DOHH2 (cell line): ENCODE measurements around the gene CASP9.

Experiments used
- EZH2phosphoT487 ChIP-seq: fragments of 200-600 bp; sonication (generic); IDR thresholded peaks from 2 replicates; pipeline ENCODE4 v1.6.1; 2017; ENCODE audit warnings: borderline replicate concordance, mild to moderate bottlenecking, antibody characterized with exemption, low read length, moderate library complexity, mixed read lengths
- TF ChIP-seq, protein P1 (sequence below): fragments of 200-600 bp; sonication (generic); IDR thresholded peaks from one replicate; pipeline ENCODE4 v1.5.1; 2014; ENCODE audit warnings: antibody characterized with exemption, mild to moderate bottlenecking, low read depth, low read length; ENCODE audit not compliant: poor library complexity, severe bottlenecking

- TF ChIP-seq EZH2phosphoT487: no peak
- TF ChIP-seq, protein P1, sequence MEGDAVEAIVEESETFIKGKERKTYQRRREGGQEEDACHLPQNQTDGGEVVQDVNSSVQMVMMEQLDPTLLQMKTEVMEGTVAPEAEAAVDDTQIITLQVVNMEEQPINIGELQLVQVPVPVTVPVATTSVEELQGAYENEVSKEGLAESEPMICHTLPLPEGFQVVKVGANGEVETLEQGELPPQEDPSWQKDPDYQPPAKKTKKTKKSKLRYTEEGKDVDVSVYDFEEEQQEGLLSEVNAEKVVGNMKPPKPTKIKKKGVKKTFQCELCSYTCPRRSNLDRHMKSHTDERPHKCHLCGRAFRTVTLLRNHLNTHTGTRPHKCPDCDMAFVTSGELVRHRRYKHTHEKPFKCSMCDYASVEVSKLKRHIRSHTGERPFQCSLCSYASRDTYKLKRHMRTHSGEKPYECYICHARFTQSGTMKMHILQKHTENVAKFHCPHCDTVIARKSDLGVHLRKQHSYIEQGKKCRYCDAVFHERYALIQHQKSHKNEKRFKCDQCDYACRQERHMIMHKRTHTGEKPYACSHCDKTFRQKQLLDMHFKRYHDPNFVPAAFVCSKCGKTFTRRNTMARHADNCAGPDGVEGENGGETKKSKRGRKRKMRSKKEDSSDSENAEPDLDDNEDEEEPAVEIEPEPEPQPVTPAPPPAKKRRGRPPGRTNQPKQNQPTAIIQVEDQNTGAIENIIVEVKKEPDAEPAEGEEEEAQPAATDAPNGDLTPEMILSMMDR: no peak
These were observed 33.0 kb upstream of the CASP9 start for GRCh38 chr1:15557008-15557407.
